ENCODE measurements around the gene STRN3. TPM values are rescaled to one million over a fixed set of nuclear protein-coding genes. Genes with fewer than 3 reads are reported as not detected.
A peak's percentile ranks its signal among the peaks of the same experiment; 100 is the strongest.

STRN3 gene
- total RNA-seq, 1 experiment from 2014 or later, result 44.2 TPM

DNA sequence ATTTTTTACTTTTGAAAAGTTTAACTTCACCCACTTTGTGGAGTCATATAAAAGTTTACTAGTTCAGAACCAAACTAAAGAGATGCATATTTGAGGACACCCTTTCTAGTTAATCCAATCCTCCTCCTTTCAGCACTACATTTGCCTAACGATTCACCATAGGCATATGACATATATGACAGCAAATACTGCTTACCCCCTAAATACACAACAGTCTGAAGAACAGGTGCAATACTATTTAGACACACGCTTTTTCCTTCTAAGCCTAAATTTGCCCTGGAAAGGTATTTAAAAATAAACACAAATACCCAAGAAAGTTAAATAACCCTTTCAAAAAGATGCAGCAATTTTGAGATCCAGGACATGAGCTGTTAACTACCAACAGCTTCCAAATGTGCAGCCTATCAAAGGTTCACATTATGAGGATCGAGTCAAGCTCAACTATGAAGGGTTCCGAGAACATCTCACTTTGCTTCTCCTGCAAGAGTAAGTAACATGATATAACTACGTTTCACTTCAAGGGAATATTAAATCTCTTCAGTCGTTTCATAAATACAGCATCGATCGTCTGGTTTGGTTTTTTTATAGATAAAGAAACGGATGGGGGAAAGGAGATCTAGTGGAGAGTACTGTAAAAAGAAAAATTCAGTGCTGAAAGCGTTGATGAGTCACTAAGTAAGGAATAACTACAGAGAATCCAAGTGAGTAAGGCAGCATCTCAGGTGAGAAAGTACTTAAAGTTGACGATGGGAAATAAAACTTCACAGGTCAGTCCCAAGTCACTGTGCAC is 1.4 kb downstream of the STRN3 start:
- TSS peak; percentile 34 for BruUV-seq (replicated peaks)
- intact Hi-C loops (cut with micrococcal nuclease; ENCODE audit: unreplicated experiment), result no loop called here
- Histone ChIP-seq H3K9me3 (ENCODE audit: low read depth, low read length, poor library complexity, severe bottlenecking) (no peaks in the 10 kb centered on the region), H3K27me3 (replicated peaks; ENCODE audit: insufficient read depth, low read depth, low read length, poor library complexity) (no peaks in the 10 kb centered on the region), H3K4me3 (ENCODE audit: low read depth, low read length, poor library complexity, severe bottlenecking) (peak overlapping the region; percentile 99), H3K36me3 (ENCODE audit: insufficient read depth, low read length, poor library complexity, severe bottlenecking) (peaks cover 11% of the 10 kb centered on the region), H3K4me1 (ENCODE audit: insufficient read depth, low read length, poor library complexity, severe bottlenecking) (peaks cover 17% of the 10 kb centered on the region), H3K27ac (ENCODE audit: low read depth, low read length, poor library complexity, severe bottlenecking) (peak overlapping the region; percentile 99)
- no peak for TF ChIP-seq EZH2 (IDR thresholded peaks at IDR 0.05; ENCODE audit: borderline replicate concordance, low read depth, low read length, poor library complexity, severe bottlenecking)
- TF ChIP-seq CTCF (conservative IDR thresholded peaks at IDR 0.05; ENCODE audit: low read depth, low read length), result no peak
- DNase-seq (ENCODE audit: low spot score), result no peak
- ChIA-PET POLR2A (ENCODE audit: low non-redundant PET) (interaction anchor here (0.6 to 0.7 kb wide), 2 partner anchors 41 to 73 kb away, joined by 3 read pairs; no protein-coding TSS in a partner anchor), CTCF (no interaction called here)

DNA sequence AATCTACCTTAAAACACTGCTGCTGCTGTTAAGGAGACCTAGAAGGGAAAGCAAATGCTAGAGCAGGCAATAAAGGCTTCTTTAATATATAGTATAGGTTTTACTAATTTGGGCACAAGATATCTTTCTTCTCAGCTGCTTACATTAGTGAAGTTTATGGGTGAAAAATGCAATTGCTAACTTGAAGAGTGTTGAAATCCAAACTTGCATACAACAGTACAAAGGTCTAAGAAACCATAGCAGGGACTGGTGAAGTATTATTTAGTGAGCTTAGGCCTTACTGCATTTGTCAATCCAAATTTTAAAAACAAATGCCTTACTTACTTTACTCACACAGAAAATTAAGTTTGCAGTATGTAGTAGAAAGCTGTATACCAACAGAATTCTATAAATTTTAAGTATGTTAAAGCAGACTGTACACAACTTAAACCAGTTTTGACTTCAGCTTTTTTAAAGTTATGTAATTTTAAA is 2.1 kb downstream of the STRN3 start:
- CTCF ChIA-PET, result no interaction called here
- no peaks in the 10 kb centered on the region for H3K9me3 ChIP-seq (ENCODE audit: low read depth, low read length, poor library complexity, severe bottlenecking)
- peaks cover 11% of the 10 kb centered on the region for H3K36me3 ChIP-seq (ENCODE audit: insufficient read depth, low read length, poor library complexity, severe bottlenecking)
- TF ChIP-seq EZH2 (IDR thresholded peaks at IDR 0.05; ENCODE audit: borderline replicate concordance, low read depth, low read length, poor library complexity, severe bottlenecking), result no peak
- no peak for TF ChIP-seq CTCF (conservative IDR thresholded peaks at IDR 0.05; ENCODE audit: low read depth, low read length)
- no peak overlapping the region for H3K27ac ChIP-seq (ENCODE audit: low read depth, low read length, poor library complexity, severe bottlenecking)
- intact Hi-C loops (cut with micrococcal nuclease; ENCODE audit: unreplicated experiment), result no loop called here
- POLR2A ChIA-PET (ENCODE audit: low non-redundant PET), result no interaction called here
- no TSS peak for BruUV-seq (replicated peaks)
- DNase-seq (ENCODE audit: low spot score), result no peak
- H3K27me3 ChIP-seq (replicated peaks; ENCODE audit: insufficient read depth, low read depth, low read length, poor library complexity), result no peaks in the 10 kb centered on the region
- peak overlapping the region; percentile 99 for H3K4me3 ChIP-seq (ENCODE audit: low read depth, low read length, poor library complexity, severe bottlenecking)
- H3K4me1 ChIP-seq (ENCODE audit: insufficient read depth, low read length, poor library complexity, severe bottlenecking), result peaks cover 17% of the 10 kb centered on the region

DNA sequence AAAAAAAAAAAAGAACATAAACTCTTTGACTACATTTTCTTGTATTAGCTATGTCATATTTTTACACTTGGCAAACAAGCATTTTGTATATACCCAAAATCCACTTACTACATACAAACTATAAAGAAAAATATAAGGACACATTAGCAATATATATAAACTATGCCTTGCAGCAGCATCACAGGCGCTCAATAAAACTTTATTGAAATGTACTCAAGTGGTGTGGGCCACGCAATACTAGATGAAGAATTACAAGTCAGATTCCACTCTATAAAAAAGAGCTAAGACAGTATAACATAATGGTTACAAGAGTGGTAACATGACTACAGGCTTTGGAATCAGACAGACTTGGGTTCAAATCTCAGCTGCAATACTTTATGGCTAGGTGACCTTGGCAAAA is 3.8 kb downstream of the STRN3 start:
- H3K9me3 ChIP-seq (ENCODE audit: low read depth, low read length, poor library complexity, severe bottlenecking), result no peaks in the 10 kb centered on the region
- POLR2A ChIA-PET (ENCODE audit: low non-redundant PET), result no interaction called here
- H3K27me3 ChIP-seq (replicated peaks; ENCODE audit: insufficient read depth, low read depth, low read length, poor library complexity), result no peaks in the 10 kb centered on the region
- intact Hi-C loops (cut with micrococcal nuclease; ENCODE audit: unreplicated experiment), result no loop called here
- DNase-seq (ENCODE audit: low spot score), result no peak
- CTCF ChIA-PET, result no interaction called here
- H3K4me3 ChIP-seq (ENCODE audit: low read depth, low read length, poor library complexity, severe bottlenecking), result no peak overlapping the region
- peaks cover 9% of the 10 kb centered on the region for H3K4me1 ChIP-seq (ENCODE audit: insufficient read depth, low read length, poor library complexity, severe bottlenecking)
- no TSS peak for BruUV-seq (replicated peaks)
- H3K27ac ChIP-seq (ENCODE audit: low read depth, low read length, poor library complexity, severe bottlenecking), result no peak overlapping the region
- H3K36me3 ChIP-seq (ENCODE audit: insufficient read depth, low read length, poor library complexity, severe bottlenecking), result peaks cover 14% of the 10 kb centered on the region
- TF ChIP-seq EZH2 (IDR thresholded peaks at IDR 0.05; ENCODE audit: borderline replicate concordance, low read depth, low read length, poor library complexity, severe bottlenecking), result no peak
- TF ChIP-seq CTCF (conservative IDR thresholded peaks at IDR 0.05; ENCODE audit: low read depth, low read length), result no peak
